Testis (tissue), 3 donors: ENCODE results near the gene MTERF2. TPM values are rescaled to one million over a fixed set of nuclear protein-coding genes. Genes with fewer than 3 reads are reported as not detected.

Source experiments
- DNase-seq: peaks from one replicate; pipeline ENCODE4 v3.0.0-alpha.2; 2019
- H3K27ac ChIP-seq, 2 donors: fragments of 200-600 bp; sonication (generic); one replicate each; pipeline ENCODE4 v1.5.1; 2019
- H3K27me3 ChIP-seq: fragments of 200-600 bp; sonication (generic); one replicate; pipeline ENCODE4 v1.5.1; 2019
- H3K36me3 ChIP-seq: fragments of 200-600 bp; sonication (generic); one replicate; pipeline ENCODE4 v1.5.1; 2017; ENCODE audit warnings: low read depth; ENCODE audit errors: missing control alignments
- H3K4me1 ChIP-seq: fragments of 200-600 bp; sonication (generic); one replicate; pipeline ENCODE4 v1.5.1; 2019
- H3K4me3 ChIP-seq, 2 donors: fragments of 200-600 bp; sonication (generic); one replicate each; pipeline ENCODE4 v1.5.1; 2017 to 2019
- H3K9me3 ChIP-seq: fragments of 200-600 bp; sonication (generic); one replicate; pipeline ENCODE4 v1.5.1; 2017
- POLR2A ChIP-seq: fragments of 450-650 bp; IDR thresholded peaks from one replicate; pipeline ENCODE4 v1.6.1; 2017; ENCODE audit warnings: antibody characterized with exemption, mild to moderate bottlenecking, moderate library complexity
- WGBS, 2 donors: methylation state at CpG; one replicate each; pipeline ENCODE4 v1.1.5; 2018; 5-methylcytosine and 5-hydroxymethylcytosine counted together
- intact Hi-C: fragments of 100-400 bp; cut with DNase I; formaldehyde crosslinking; loops from one replicate; pipeline ENCODE4 v1.15.1; 2023; ENCODE audit warnings: low total_unique reads
- polyA plus RNA-seq: library from polyadenylated mRNA; stranded (reverse); fragments of 350-450 nt; fragmentation: Illumina TruSeq; extraction: RNeasy Lipid Tissue Mini Kit (QIAGEN cat#74804); gene quantifications from one replicate; pipeline ENCODE4 v1.2.3, GENCODE V29; 2014; ENCODE audit warnings: low read depth, low replicate concordance; ENCODE audit not compliant: insufficient read depth
- total RNA-seq, 2 donors: library from RNA; depleted of rRNA; stranded (reverse); fragments of >200 nt; gene quantifications; one replicate each; pipeline ENCODE4 v1.2.3, GENCODE V29; 2016
- TF ChIP-seq, protein P1 (sequence below), 3 experiments: fragments of 450-650 bp in 2 of 3; fragments of 200-600 bp in 1 of 3; sonication (generic) in 1 of 3; IDR thresholded peaks; one replicate each; pipeline ENCODE4 v1.5.1; 2016 to 2019; ENCODE audit warnings: antibody characterized with exemption in 3 of 3, mild to moderate bottlenecking in 2 of 3, moderate library complexity in 1 of 3

MTERF2 gene
- total and polyA plus RNA-seq, 3 donors from 2014 or later = 19.5 to 25.2 (median 22.7) TPM

DNA sequence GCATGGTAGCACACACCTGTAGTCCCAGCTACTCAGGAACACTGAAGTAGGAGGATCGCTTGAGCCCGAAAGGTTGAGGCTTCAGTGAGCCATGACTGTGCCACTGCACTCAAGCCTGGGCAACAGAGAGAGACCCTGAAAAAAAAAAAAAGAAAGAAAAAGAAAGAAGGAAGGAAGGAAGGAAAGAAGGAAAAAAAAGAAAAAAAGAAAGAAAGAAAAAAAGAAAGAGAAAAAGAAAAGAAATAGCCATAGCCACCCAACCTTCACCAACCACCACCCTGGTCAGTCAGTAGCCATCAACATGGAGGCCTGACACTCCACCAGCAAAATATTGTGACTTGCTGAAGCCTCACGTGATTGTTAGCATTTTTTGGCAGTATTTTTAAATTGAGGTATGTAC is 52.7 kb downstream of the MTERF2 start:
- no peaks in the 10 kb centered on the region for H3K4me1 ChIP-seq
- no peak overlapping the region for H3K27ac ChIP-seq
- intact Hi-C loops = no loop called here
- no peak for DNase-seq
- no peaks in the 10 kb centered on the region for H3K9me3 ChIP-seq
- H3K36me3 ChIP-seq = no peaks in the 10 kb centered on the region
- WGBS, 2 donors = 89 to 90% methylated on average over 3 of the region's 3 CpGs
- H3K27me3 ChIP-seq = no peaks in the 10 kb centered on the region
- H3K4me3 ChIP-seq = no peak overlapping the region
- TF ChIP-seq, protein P1, sequence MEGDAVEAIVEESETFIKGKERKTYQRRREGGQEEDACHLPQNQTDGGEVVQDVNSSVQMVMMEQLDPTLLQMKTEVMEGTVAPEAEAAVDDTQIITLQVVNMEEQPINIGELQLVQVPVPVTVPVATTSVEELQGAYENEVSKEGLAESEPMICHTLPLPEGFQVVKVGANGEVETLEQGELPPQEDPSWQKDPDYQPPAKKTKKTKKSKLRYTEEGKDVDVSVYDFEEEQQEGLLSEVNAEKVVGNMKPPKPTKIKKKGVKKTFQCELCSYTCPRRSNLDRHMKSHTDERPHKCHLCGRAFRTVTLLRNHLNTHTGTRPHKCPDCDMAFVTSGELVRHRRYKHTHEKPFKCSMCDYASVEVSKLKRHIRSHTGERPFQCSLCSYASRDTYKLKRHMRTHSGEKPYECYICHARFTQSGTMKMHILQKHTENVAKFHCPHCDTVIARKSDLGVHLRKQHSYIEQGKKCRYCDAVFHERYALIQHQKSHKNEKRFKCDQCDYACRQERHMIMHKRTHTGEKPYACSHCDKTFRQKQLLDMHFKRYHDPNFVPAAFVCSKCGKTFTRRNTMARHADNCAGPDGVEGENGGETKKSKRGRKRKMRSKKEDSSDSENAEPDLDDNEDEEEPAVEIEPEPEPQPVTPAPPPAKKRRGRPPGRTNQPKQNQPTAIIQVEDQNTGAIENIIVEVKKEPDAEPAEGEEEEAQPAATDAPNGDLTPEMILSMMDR (IDR thresholded peaks at IDR 0.05) = no peak
- TF ChIP-seq POLR2A = no peak

Other genes with a start within 250 kb of the MTERF2 start
- gene RIC8B, start 212.5 kb downstream of the MTERF2 start, total RNA-seq = 10 to 100 TPM; 18.3 to 27.7 TPM
- gene RIC8B, start 212.5 kb downstream of the MTERF2 start, polyA plus RNA-seq = 14.3 TPM
- gene TMEM263, start 31.2 kb downstream of the MTERF2 start, total RNA-seq = 10 to 100 TPM; 40.5 to 45.3 TPM
- gene TMEM263, start 31.2 kb downstream of the MTERF2 start, polyA plus RNA-seq = 33.6 TPM
- 10 to 100 TPM; 63.0 to 92.0 TPM for gene CRY1, start 106.4 kb upstream of the MTERF2 start, total RNA-seq
- gene CRY1, start 106.4 kb upstream of the MTERF2 start, polyA plus RNA-seq = 71.6 TPM